ENCODE results near the gene GGTA1. TPM values are rescaled to one million over a fixed set of nuclear protein-coding genes. Genes with fewer than 3 reads are reported as not detected.

Gene GGTA1
- total and polyA plus RNA-seq, 9 of the 15 experiments (the other 6 are each of a cell fraction or from before 2014, with no cell fraction given), result 0.04 to 0.15 TPM; not detected in 7

GRCh38 chr9:121439711-121440664, 59.7 kb downstream of the GGTA1 start:
- in situ Hi-C loops (cut with MboI) (no loop called here), intact Hi-C loops (cut with micrococcal nuclease) (loop anchor here (1.0 kb wide), 1 partner anchor 227 kb away; no protein-coding TSS in a partner anchor)
- FAIRE-seq (peak; percentile 29), DNase-seq (ENCODE audit: extremely low read depth in 1 of 4, low spot score in 3 of 4) (peak; percentile 24 to 58 (median 52)), ATAC-seq (peak; percentile 91)
- ChIA-PET POLR2A (interaction anchor here (0.6 to 1.2 kb wide), 3 partner anchors 17 to 108 kb away, joined by 3 to 4 read pairs (median 3); no protein-coding TSS in a partner anchor), CTCF (ENCODE audit: low intra/inter-chr PET ratio) (interaction anchor here (0.7 kb wide), 1 partner anchor 120 kb away, joined by 5 read pairs; no protein-coding TSS in a partner anchor)
- Histone ChIP-seq H3K9me1 (ENCODE audit: control insufficient read depth, insufficient read depth, low read length) (no peaks in the 10 kb centered on the region), H3K4me2 (ENCODE audit: insufficient read depth, low read length) (no peak overlapping the region), H3K9ac (ENCODE audit: insufficient read depth in 1 of 2, low read depth in 2 of 2, low read length in 2 of 2) (no peak overlapping the region), H3K36me3 (ENCODE audit: control insufficient read depth, insufficient read depth, low read length) (no peaks in the 10 kb centered on the region), H3K4me1 (replicated peaks in 1 of 2; ENCODE audit: control insufficient read depth in 2 of 2, insufficient read depth in 2 of 2, low read length in 2 of 2) (no peaks in the 10 kb centered on the region; a peak in 1 of 5 replicates), H3K9me3 (replicated peaks; ENCODE audit: control insufficient read depth, insufficient read depth, low read depth, low read length) (no peaks in the 10 kb centered on the region), H3K27me3 (ENCODE audit: control insufficient read depth in 2 of 2, insufficient read depth in 2 of 2, low read length in 2 of 2) (no peaks in the 10 kb centered on the region; a peak in 1 of 5 replicates), H3K4me3 (no peak overlapping the region), H3K27ac (ENCODE audit: extremely low read depth, low read depth, low read length) (no peak overlapping the region), H3K79me2 (ENCODE audit: control insufficient read depth, insufficient read depth, low read length) (no peaks in the 10 kb centered on the region), H2AFZ (ENCODE audit: low read depth, low read length) (no peak overlapping the region), H4K20me1 (replicated peaks; ENCODE audit: control insufficient read depth, insufficient read depth, low read length) (no peaks in the 10 kb centered on the region)
- 5% methylated on average over 8 of the region's 8 CpGs for WGBS (ENCODE audit: insufficient coverage, low coverage, missing lambda C conversion rate)
- no TSS peak for BruUV-seq (replicated peaks)
- TF ChIP-seq JUN (IDR thresholded peaks at IDR 0.05; ENCODE audit: borderline replicate concordance, low read depth, low read length) (no peak), JUN (CRISPR knock-in tag; IDR thresholded peaks at IDR 0.05; ENCODE audit: borderline replicate concordance) (no peak), REST (IDR thresholded peaks at IDR 0.05; ENCODE audit: borderline replicate concordance) (peak; percentile 13; the same call in 1 of the 2 replicates), REST (CRISPR knock-in tag; IDR thresholded peaks at IDR 0.05; ENCODE audit: low read depth) (no peak), ZNF395 (CRISPR knock-in tag; IDR thresholded peaks at IDR 0.05) (no peak), CHD4 (IDR thresholded peaks at IDR 0.05; ENCODE audit: insufficient read depth, insufficient replicate concordance, low read depth, low read length, poor library complexity, severe bottlenecking) (no peak), NFRKB (IDR thresholded peaks at IDR 0.05; ENCODE audit: low read depth) (no peak), CTCF (IDR thresholded peaks at IDR 0.05 in 2 of 3, conservative IDR thresholded peaks at IDR 0.05 in 1 of 3; ENCODE audit: insufficient read depth in 2 of 3, low read depth in 1 of 3, low read length in 3 of 3) (peak; percentile 29 to 53 (median 40); a peak in 4 of 6 replicates)
